Fibroblast of peridontal ligament (primary cell): ENCODE measurements around the gene MGST1.
"Not testable (repeated sequence)": the region's sequence is repeated elsewhere in the genome, so short reads cannot be mapped to it uniquely, and the experiment has no call there.

Experiments used
- DNase-seq: peaks from one replicate; pipeline ENCODE4 v3.0.0-alpha.2; 2010; ENCODE audit errors: extremely low read depth

The MGST1 gene

GRCh38 chr12:16350682-16351081 lies 3.2 kb downstream of the MGST1 start:
- DNase-seq: peak; percentile 96

- DNase-seq: peak; percentile 52
These were observed 5.0 kb downstream of the MGST1 start for GRCh38 chr12:16352481-16352880.

GRCh38 chr12:16358878-16359277 lies 11.4 kb downstream of the MGST1 start:
- no peak for DNase-seq

- peak; percentile 42 for DNase-seq
These were observed 12.4 kb downstream of the MGST1 start for GRCh38 chr12:16359512-16360491.

- no peak for DNase-seq
These were observed 13.8 kb downstream of the MGST1 start for GRCh38 chr12:16361142-16361783.

GRCh38 chr12:16362550-16362949 lies 15.1 kb downstream of the MGST1 start:
- no peak for DNase-seq

- no peak for DNase-seq
These were observed 21.7 kb downstream of the MGST1 start for GRCh38 chr12:16369156-16369555.

GRCh38 chr12:16370096-16370495 lies 22.7 kb downstream of the MGST1 start:
- DNase-seq: no peak

GRCh38 chr12:16382652-16383312 lies 35.3 kb downstream of the MGST1 start:
- not testable (repeated sequence) for DNase-seq

GRCh38 chr12:16384732-16385131 lies 37.3 kb downstream of the MGST1 start:
- DNase-seq: no peak

- peak; percentile 84 for DNase-seq
These were observed 38.6 kb downstream of the MGST1 start for GRCh38 chr12:16385782-16386646.

- no peak for DNase-seq
These were observed 40.5 kb downstream of the MGST1 start for GRCh38 chr12:16387919-16388318.

- peak; percentile 79 for DNase-seq
These were observed 42.1 kb downstream of the MGST1 start for GRCh38 chr12:16389594-16389993.

- DNase-seq: no peak
These were observed 45.5 kb downstream of the MGST1 start for GRCh38 chr12:16392846-16393535.

- DNase-seq: no peak
These were observed 51.7 kb downstream of the MGST1 start for GRCh38 chr12:16399101-16399500.

GRCh38 chr12:16401835-16402234 lies 54.4 kb downstream of the MGST1 start:
- DNase-seq: not testable (repeated sequence)

- no peak for DNase-seq
These were observed 59.9 kb downstream of the MGST1 start for GRCh38 chr12:16407346-16407745.
